H1 (cell line): Measurements from ENCODE around the gene LRP8. TPM values are rescaled to one million over a fixed set of nuclear protein-coding genes. Genes with fewer than 3 reads are reported as not detected.

Source experiments
- CTCF ChIA-PET: fragments of 300-600 bp; sonication (Branson Sonifier 250); formaldehyde crosslinking; loops from one replicate; lab custom pipeline; 2021; ENCODE audit not compliant: partially characterized antibody; lab: Charles Lee
- POLR2A ChIA-PET: fragments of 300-600 bp; sonication (Branson Sonifier 250); formaldehyde crosslinking; loops from one replicate; lab custom pipeline; 2021; ENCODE audit warnings: inconsistent platforms; ENCODE audit not compliant: partially characterized antibody; lab: Charles Lee
- DNase-seq, 2 experiments: peaks; one replicate each; pipeline versions ENCODE4 v3.0.0 to v3.0.0-alpha.2; 2010 to 2022; ENCODE audit warnings: low spot score in 2 of 2, low read depth in 1 of 2, mixed read lengths in 1 of 2
- FAIRE-seq: peaks from 2 replicates; lab custom pipeline; 2011; peaks lifted over from hg19 to GRCh38; lab: Jason Lieb, UNC
- H2AFZ ChIP-seq: 2 replicates; pipeline ENCODE4 v1.8.1; 2012; ENCODE audit warnings: low read length, inconsistent platforms
- H2AK5ac ChIP-seq: 2 replicates; pipeline ENCODE4 v1.6.1; 2013; ENCODE audit warnings: low read depth, low read length
- H2BK120ac ChIP-seq: replicated peaks from 2 replicates; pipeline ENCODE3; 2013; ENCODE audit warnings: low read depth, low read length, inconsistent platforms
- H2BK12ac ChIP-seq: 2 replicates; pipeline ENCODE4 v1.6.1; 2013; ENCODE audit warnings: low read depth, low read length
- H2BK15ac ChIP-seq: 2 replicates; pipeline ENCODE4 v1.6.1; 2013; ENCODE audit warnings: low read length
- H2BK20ac ChIP-seq: 2 replicates; pipeline ENCODE4 v1.6.1; 2013; ENCODE audit warnings: low read length
- H2BK5ac ChIP-seq: 2 replicates; pipeline ENCODE4 v1.6.1; 2013; ENCODE audit warnings: low read depth, low read length
- H3K14ac ChIP-seq: 2 replicates; pipeline ENCODE4 v1.6.1; 2013; ENCODE audit warnings: inconsistent platforms; ENCODE audit not compliant: insufficient read length
- H3K18ac ChIP-seq: 2 replicates; pipeline ENCODE4 v1.6.1; 2013; ENCODE audit warnings: low read length; ENCODE audit errors: extremely low read depth
- H3K23ac ChIP-seq: 2 replicates; pipeline ENCODE4 v1.6.1; 2013; ENCODE audit warnings: inconsistent platforms; ENCODE audit not compliant: insufficient read length
- H3K23me2 ChIP-seq: 2 replicates; pipeline ENCODE4 v1.6.1; 2013; ENCODE audit warnings: low read depth, low read length
- H3K27ac ChIP-seq: 2 replicates; pipeline ENCODE4 v1.6.1; 2011; ENCODE audit warnings: low read depth, low read length, inconsistent platforms
- H3K27me3 ChIP-seq, 4 experiments: replicated peaks in 1 of 4; 1 replicate in 1 of 4; 2 replicates in 3 of 4; pipeline versions ENCODE4 v1.6.1 to v1.8.1; 2011 to 2013; ENCODE audit warnings: low read length in 3 of 4, mild to moderate bottlenecking in 3 of 4, inconsistent platforms in 2 of 4, mixed read lengths in 2 of 4, moderate library complexity in 1 of 4; ENCODE audit not compliant: control insufficient read depth in 3 of 4, insufficient read depth in 3 of 4; ENCODE audit errors: extremely low read depth in 1 of 4
- H3K36me3 ChIP-seq, 4 experiments: 2 replicates each; pipeline versions ENCODE4 v1.6.1 to v1.8.1; 2011 to 2013; ENCODE audit warnings: mild to moderate bottlenecking in 4 of 4, low read length in 3 of 4, moderate library complexity in 2 of 4, control low read depth in 1 of 4, inconsistent platforms in 1 of 4; ENCODE audit not compliant: insufficient read depth in 4 of 4, control insufficient read depth in 2 of 4
- H3K4ac ChIP-seq: replicated peaks from 2 replicates; pipeline ENCODE3; 2013; ENCODE audit warnings: low read length, low read depth, mixed read lengths, inconsistent platforms; ENCODE audit not compliant: insufficient read length
- H3K4me1 ChIP-seq, 4 experiments: replicated peaks in 1 of 4; 1 replicate in 1 of 4; 2 replicates in 3 of 4; pipeline versions ENCODE4 v1.6.1 to v1.8.1; 2011 to 2013; ENCODE audit warnings: low read length in 3 of 4, inconsistent platforms in 2 of 4, mixed read lengths in 1 of 4; ENCODE audit not compliant: insufficient read depth in 4 of 4, control insufficient read depth in 3 of 4
- H3K4me2 ChIP-seq, 2 experiments: 2 replicates each; pipeline versions ENCODE4 v1.6.1 to v1.8.1; 2011 to 2013; ENCODE audit warnings: low read depth in 2 of 2, low read length in 2 of 2, control low read depth in 1 of 2, inconsistent platforms in 1 of 2, mild to moderate bottlenecking in 1 of 2; ENCODE audit not compliant: insufficient read depth in 1 of 2
- H3K4me3 ChIP-seq, 4 experiments: fragments of 200-600, 300-600 bp in 1 of 4; sonication (generic), shearing (Covaris generic), sonication (Bioruptor Twin) in 1 of 4; 2 replicates each; pipeline versions ENCODE4 v1.5.1 to v1.8.1; 2011 to 2016; ENCODE audit warnings: low read length in 4 of 4, low read depth in 3 of 4, control low read depth in 2 of 4, inconsistent platforms in 2 of 4, mild to moderate bottlenecking in 2 of 4, mixed read lengths in 1 of 4, moderate library complexity in 1 of 4; ENCODE audit not compliant: insufficient read depth in 2 of 4; ENCODE audit errors: extremely low read depth in 1 of 4
- H3K56ac ChIP-seq: replicated peaks from 2 replicates; pipeline ENCODE3; 2013; ENCODE audit warnings: low read depth, mild to moderate bottlenecking, mixed read lengths, low read length, inconsistent platforms; ENCODE audit not compliant: insufficient read length
- H3K79me1 ChIP-seq: 2 replicates; pipeline ENCODE4 v1.6.1; 2013; ENCODE audit warnings: low read depth, low read length, control low read depth
- H3K79me2 ChIP-seq, 2 experiments: 2 replicates each; pipeline versions ENCODE4 v1.6.1 to v1.8.1; 2012 to 2013; ENCODE audit warnings: low read length in 2 of 2, mild to moderate bottlenecking in 2 of 2, inconsistent platforms in 1 of 2; ENCODE audit not compliant: insufficient read depth in 2 of 2, control insufficient read depth in 1 of 2
- H3K9ac ChIP-seq, 4 experiments: replicated peaks in 1 of 4; 1 replicate in 1 of 4; 2 replicates in 3 of 4; pipeline versions ENCODE4 v1.6.1 to v1.8.1; 2011 to 2013; ENCODE audit warnings: low read depth in 3 of 4, low read length in 3 of 4, control low read depth in 2 of 4, mild to moderate bottlenecking in 2 of 4, moderate library complexity in 2 of 4, inconsistent platforms in 1 of 4; ENCODE audit errors: extremely low read depth in 1 of 4
- H3K9me3 ChIP-seq, 2 experiments: 2 replicates each; pipeline versions ENCODE4 v1.6.1 to v1.8.1; 2012 to 2013; ENCODE audit warnings: mild to moderate bottlenecking in 2 of 2, moderate library complexity in 2 of 2, control low read depth in 1 of 2, inconsistent platforms in 1 of 2, low read depth in 1 of 2, low read length in 1 of 2, mixed read lengths in 1 of 2; ENCODE audit not compliant: insufficient read depth in 2 of 2
- H4K20me1 ChIP-seq, 2 experiments: replicated peaks in 1 of 2; 2 replicates each; pipeline versions ENCODE3 to v1.8.1; 2011 to 2013; ENCODE audit warnings: inconsistent platforms in 2 of 2, low read length in 2 of 2, mild to moderate bottlenecking in 1 of 2; ENCODE audit not compliant: insufficient read depth in 2 of 2, control insufficient read depth in 1 of 2
- H4K5ac ChIP-seq: 2 replicates; pipeline ENCODE4 v1.6.1; 2013; ENCODE audit warnings: low read length, low read depth, mixed read lengths, inconsistent platforms; ENCODE audit not compliant: insufficient read length
- H4K8ac ChIP-seq: 2 replicates; pipeline ENCODE4 v1.8.0; 2013; ENCODE audit warnings: mild to moderate bottlenecking, moderate library complexity, low read length, inconsistent platforms; ENCODE audit not compliant: insufficient read depth; ENCODE audit errors: extremely low read depth
- H4K91ac ChIP-seq: replicated peaks from 2 replicates; pipeline ENCODE3; 2013; ENCODE audit warnings: low read length, mixed read lengths, inconsistent platforms; ENCODE audit not compliant: insufficient read length
- RAD21 ChIP-seq, 2 experiments: IDR thresholded peaks in 1 of 2; conservative IDR thresholded peaks in 1 of 2; 2 replicates each; pipeline ENCODE4 v1.6.1; 2011; ENCODE audit warnings: low read depth in 2 of 2, low read length in 2 of 2, improper control_type of control experiment in 1 of 2, inconsistent platforms in 1 of 2, mild to moderate bottlenecking in 1 of 2, moderate library complexity in 1 of 2
- RNF2 ChIP-seq: fragments of 200-900, 300-1000 bp; sonication (generic); IDR thresholded peaks from 2 replicates; pipeline ENCODE4 v1.7.1; 2016; ENCODE audit warnings: borderline replicate concordance, low read depth, mild to moderate bottlenecking, antibody characterized with exemption, low read length; ENCODE audit not compliant: poor library complexity, severe bottlenecking; ENCODE audit errors: missing control alignments
- SRF ChIP-seq: IDR thresholded peaks from 2 replicates; pipeline ENCODE4 v1.6.1; 2011; ENCODE audit warnings: mild to moderate bottlenecking, low read depth, low read length, moderate library complexity
- TBP ChIP-seq: IDR thresholded peaks from 2 replicates; pipeline ENCODE4 v1.6.1; 2011; ENCODE audit warnings: low read depth, low read length, improper control_type of control experiment
- WGBS, 2 experiments: shearing (Covaris generic) in 1 of 2; methylation state at CpG; one replicate each; pipeline versions ENCODE4 v1.1.6 to v1.1.7; 2013 to 2015; ENCODE audit warnings: low lambda C conversion rate in 2 of 2, mixed read lengths in 2 of 2, inconsistent platforms in 1 of 2, low coverage in 1 of 2, missing lambda C conversion rate in 1 of 2; ENCODE audit not compliant: insufficient replicate concordance in 2 of 2, insufficient coverage in 1 of 2, insufficient read length in 1 of 2; ENCODE audit errors: extremely low coverage in 1 of 2, missing lambda C conversion rate in 1 of 2; 5-methylcytosine and 5-hydroxymethylcytosine counted together
- polyA plus RNA-seq, 7 experiments: library from polyadenylated mRNA; depleted of rRNA in 3 of 7; stranded (reverse) in 5 of 7; unstranded in 2 of 7; fragments of >200 nt in 5 of 7; fragments of 200-250 nt in 2 of 7; gene quantifications; 1 replicate in 5 of 7; 2 replicates in 1 of 7; 4 replicates in 1 of 7; pipeline versions ENCODE4 v1.2.1 to v1.2.3, GENCODE V29; 2011 to 2013; ENCODE audit warnings: missing spikeins in 2 of 7, mixed read lengths in 2 of 7
- total RNA-seq: library from RNA; stranded (reverse); fragmentation: NEBNext Ultra II Directional; extraction: Animal tissue kit (Norgen Biotek cat#: 25700); gene quantifications from 2 replicates; pipeline ENCODE4 v1.2.1, GENCODE V29; 2021

LRP8 gene
- total and polyA plus RNA-seq, 2 of the 8 experiments (the other 6 are each of a cell fraction or from before 2014, with no cell fraction given) = 63.2 to 66.4 TPM

- Histone ChIP-seq H4K5ac (no peak overlapping the region), H2BK15ac (peak overlapping the region; percentile 13; the same call in 1 of the 2 replicates), H3K18ac (no peak overlapping the region), H3K14ac (no peak overlapping the region), H3K9ac (no peak overlapping the region), H2AFZ (no peak overlapping the region), H3K27me3 (peaks cover 0 to 3% (median 0%) of the 10 kb centered on the region in 4 experiments; a peak in 2 of 7 replicates), H3K4me2 (no peak overlapping the region), H3K23ac (no peak overlapping the region)
- TF ChIP-seq TBP = peak; percentile 21; the same call in 1 of the 2 replicates
- TF ChIP-seq RAD21 (IDR thresholded peaks at IDR 0.05 in 1 of 2, conservative IDR thresholded peaks at IDR 0.05 in 1 of 2; ENCODE audit: low read depth in 2 of 2, low read length in 2 of 2) = no peak
- TF ChIP-seq SRF = no peak
- no peak for TF ChIP-seq RNF2
- TF ChIP-seq, all 59 proteins: peak for 1
- Histone ChIP-seq H2BK5ac (no peak overlapping the region), H3K9me3 (no peaks in the 10 kb centered on the region), H3K56ac (no peak overlapping the region), H2BK12ac (peak overlapping the region; percentile 88; the same call in 1 of the 2 replicates), H4K20me1 (no peaks in the 10 kb centered on the region), H4K8ac (no peak overlapping the region), H3K27ac (no peak overlapping the region), H3K36me3 (no peaks in the 10 kb centered on the region), H3K4me3 (no peak overlapping the region), H3K79me2 (no peaks in the 10 kb centered on the region), H3K23me2 (no peaks in the 10 kb centered on the region; the same call in 1 of the 2 replicates), H2AK5ac (no peak overlapping the region), H3K4me1 (peaks cover 0 to 6% (median 3%) of the 10 kb centered on the region in 4 experiments; a peak in 3 of 7 replicates), H4K91ac (no peak overlapping the region), H3K4ac (no peak overlapping the region), H2BK20ac (peak overlapping the region; percentile 87; the same call in 1 of the 2 replicates), H2BK120ac (no peak overlapping the region), H3K79me1 (no peaks in the 10 kb centered on the region)
- CTCF ChIA-PET = interaction anchor here (0.5 to 2.2 kb wide), 6 partner anchors 15 to 348 kb away, joined by 3 to 8 read pairs (median 4); no protein-coding TSS in a partner anchor
- 68% methylated on average over 14 of the region's 14 CpGs; no CpG with 5 or more reads in 1 of the 2 experiments for WGBS, 2 experiments
- POLR2A ChIA-PET = interaction anchor here (1.1 kb wide), 1 partner anchor 71 kb away, joined by 3 read pairs; no protein-coding TSS in a partner anchor
- DNase-seq = peak in 1 of 2 experiments; percentile 53
- FAIRE-seq = no peak
Observed at GRCh38 chr1:53376742-53377437, 49.0 kb upstream of the LRP8 start.
